LNCaP clone FGC (cell line): Measurements from ENCODE around the gene CFAP61.
A peak's percentile ranks its signal among the peaks of the same experiment; 100 is the strongest.

Experiments
- DNase-seq: peaks from one replicate; pipeline ENCODE4 v3.0.0-alpha.2; 2011; ENCODE audit warnings: low read depth
- H3K4me3 ChIP-seq: 2 replicates; pipeline ENCODE4 v1.5.1; 2011; ENCODE audit warnings: mild to moderate bottlenecking, low read depth, low read length, control low read depth
- CTCF ChIP-seq: IDR thresholded peaks from 2 replicates; pipeline ENCODE4 v1.5.1; 2012; ENCODE audit warnings: mild to moderate bottlenecking; ENCODE audit not compliant: control insufficient read depth, insufficient read depth; ENCODE audit errors: extremely low read depth

Gene CFAP61

GRCh38 chr20:20274821-20275220 lies 222.5 kb downstream of the CFAP61 start:
- no peak for DNase-seq
- TF ChIP-seq CTCF, result no peak
- no peak overlapping the region for H3K4me3 ChIP-seq

- DNase-seq, result no peak
- no peak overlapping the region for H3K4me3 ChIP-seq
- no peak for TF ChIP-seq CTCF
Measured at GRCh38 chr20:20275636-20276035, 223.3 kb downstream of the CFAP61 start.

- no peak for DNase-seq
- H3K4me3 ChIP-seq, result no peak overlapping the region
- no peak for TF ChIP-seq CTCF
Measured at GRCh38 chr20:20276811-20277530, 224.6 kb downstream of the CFAP61 start.

DNA sequence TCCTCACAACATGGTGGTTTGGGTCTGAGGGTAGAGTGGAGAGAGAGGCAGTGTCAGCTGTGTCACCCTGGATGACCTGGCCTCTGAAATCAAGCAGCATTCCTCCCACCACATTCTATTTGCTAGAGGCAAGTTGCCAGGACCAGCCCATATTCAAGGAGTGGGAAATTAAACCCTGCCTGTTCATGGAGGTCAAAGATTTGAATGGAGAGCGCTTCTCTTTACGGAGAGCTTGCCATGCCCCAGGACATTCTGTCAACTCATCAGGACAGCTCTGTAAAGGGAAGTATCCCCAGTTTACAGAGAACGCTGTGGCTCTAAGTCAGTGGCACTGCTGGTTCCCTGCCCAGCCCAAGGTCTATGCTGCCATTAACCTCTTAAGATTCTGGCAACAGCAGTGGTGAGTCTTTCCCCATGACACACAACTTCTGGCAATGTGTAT lies 225.6 kb downstream of the CFAP61 start:
- DNase-seq, result peak; percentile 44
- no peak for TF ChIP-seq CTCF
- H3K4me3 ChIP-seq, result no peak overlapping the region

- DNase-seq, result no peak
- TF ChIP-seq CTCF, result no peak
- H3K4me3 ChIP-seq, result no peak overlapping the region
Measured at GRCh38 chr20:20286061-20286460, 233.7 kb downstream of the CFAP61 start.

DNA sequence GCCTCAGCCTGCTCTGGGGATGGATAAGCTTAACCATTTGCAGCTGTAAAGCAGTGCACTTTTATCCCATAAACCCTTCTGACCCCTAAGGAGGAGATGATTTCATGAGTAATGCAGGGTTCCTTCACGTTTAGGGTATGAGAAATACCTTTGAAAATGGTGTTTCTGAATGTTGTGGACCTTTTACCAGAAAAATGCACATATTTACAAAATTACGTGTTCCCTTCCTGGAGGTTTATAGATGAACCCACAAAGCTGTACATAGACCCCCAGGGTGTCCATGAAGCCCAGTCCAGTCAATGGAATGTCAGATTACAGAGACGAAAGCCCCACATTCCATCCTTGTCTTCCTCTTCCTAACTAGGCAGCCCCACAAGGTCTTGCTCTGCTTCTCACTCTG lies 237.0 kb downstream of the CFAP61 start:
- no peak for DNase-seq
- no peak overlapping the region for H3K4me3 ChIP-seq
- no peak for TF ChIP-seq CTCF

DNA sequence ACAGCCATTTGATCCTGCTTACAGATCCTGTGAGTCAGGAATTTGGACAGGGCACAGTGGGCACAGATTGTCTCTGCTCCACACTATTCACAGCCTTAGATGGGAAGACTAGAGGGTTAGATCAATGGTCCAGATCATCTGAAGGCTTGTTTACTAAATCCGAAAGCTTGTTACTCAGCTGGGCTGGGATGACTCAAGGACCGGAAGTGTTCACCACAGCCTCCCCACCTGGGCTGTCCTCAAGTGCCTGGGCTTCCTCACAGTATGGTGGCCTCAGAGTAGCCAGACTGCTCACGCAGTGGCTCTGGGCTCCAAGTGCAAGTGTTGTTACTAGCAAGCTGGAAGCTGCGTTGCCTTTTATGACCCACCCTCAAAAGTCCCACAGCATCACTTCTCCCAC lies 240.1 kb downstream of the CFAP61 start:
- TF ChIP-seq CTCF, result no peak
- no peak overlapping the region for H3K4me3 ChIP-seq
- DNase-seq, result no peak
